H9 (cell line): ENCODE data around the gene CAVIN2. TPM values are rescaled to one million over a fixed set of nuclear protein-coding genes. Genes with fewer than 3 reads are reported as not detected.

Experiments used
- DNase-seq: peaks from one replicate; pipeline ENCODE4 v3.0.0-alpha.2; 2017
- H2AFZ ChIP-seq: one replicate; pipeline ENCODE4 v1.6.1; 2013; ENCODE audit warnings: mild to moderate bottlenecking, low read length, control low read depth, moderate library complexity
- H2AK5ac ChIP-seq: 2 replicates; pipeline ENCODE4 v1.6.1; 2013; ENCODE audit warnings: low read length, control low read depth, mixed read lengths; ENCODE audit not compliant: insufficient read length
- H2BK120ac ChIP-seq: one replicate; pipeline ENCODE4 v1.6.1; 2013; ENCODE audit warnings: low read depth, mild to moderate bottlenecking, low read length, control low read depth, inconsistent platforms; ENCODE audit not compliant: poor library complexity, severe bottlenecking
- H2BK12ac ChIP-seq: 2 replicates; pipeline ENCODE4 v1.6.1; 2013; ENCODE audit warnings: low read length, control low read depth, mixed read lengths, low read depth; ENCODE audit not compliant: insufficient read length
- H2BK15ac ChIP-seq: 2 replicates; pipeline ENCODE4 v1.6.1; 2013; ENCODE audit warnings: low read depth, low read length, control low read depth
- H2BK20ac ChIP-seq: one replicate; pipeline ENCODE4 v1.6.1; 2013; ENCODE audit warnings: low read depth, mild to moderate bottlenecking, low read length, control low read depth, inconsistent platforms; ENCODE audit not compliant: poor library complexity, severe bottlenecking
- H2BK5ac ChIP-seq: 2 replicates; pipeline ENCODE4 v1.6.1; 2013; ENCODE audit warnings: low read length, control low read depth, mixed read lengths; ENCODE audit not compliant: insufficient read length
- H3K14ac ChIP-seq: 2 replicates; pipeline ENCODE4 v1.6.1; 2013; ENCODE audit warnings: low read length, control low read depth; ENCODE audit not compliant: insufficient read depth
- H3K18ac ChIP-seq: 2 replicates; pipeline ENCODE4 v1.6.1; 2013; ENCODE audit warnings: low read depth, mild to moderate bottlenecking, mixed read lengths, low read length, control low read depth; ENCODE audit not compliant: insufficient read length
- H3K23ac ChIP-seq: 2 replicates; pipeline ENCODE4 v1.6.1; 2013; ENCODE audit warnings: low read length, control low read depth, mixed read lengths, low read depth; ENCODE audit not compliant: insufficient read length
- H3K23me2 ChIP-seq: 2 replicates; pipeline ENCODE4 v1.6.1; 2013; ENCODE audit warnings: low read depth, mild to moderate bottlenecking, mixed read lengths, low read length, control low read depth; ENCODE audit not compliant: insufficient read length, poor library complexity, severe bottlenecking
- H3K27ac ChIP-seq: 2 replicates; pipeline ENCODE4 v1.5.1; 2013; ENCODE audit warnings: low read length, control low read depth, mixed read lengths, low read depth; ENCODE audit not compliant: insufficient read length
- H3K27me3 ChIP-seq: 2 replicates; pipeline ENCODE4 v1.6.1; 2013; ENCODE audit warnings: low read length, control low read depth, inconsistent platforms; ENCODE audit not compliant: insufficient read depth
- H3K4ac ChIP-seq: 2 replicates; pipeline ENCODE4 v1.6.1; 2013; ENCODE audit warnings: low read depth, mild to moderate bottlenecking, control low read depth, inconsistent platforms, low read length, moderate library complexity
- H3K4me1 ChIP-seq: 2 replicates; pipeline ENCODE4 v1.6.1; 2013; ENCODE audit warnings: low read length, control low read depth, inconsistent platforms; ENCODE audit not compliant: insufficient read depth
- H3K4me2 ChIP-seq: 2 replicates; pipeline ENCODE4 v1.6.1; 2013; ENCODE audit warnings: low read length, control low read depth, mixed read lengths; ENCODE audit not compliant: insufficient read length, insufficient read depth
- H3K56ac ChIP-seq: 2 replicates; pipeline ENCODE4 v1.6.1; 2013; ENCODE audit warnings: low read depth, mild to moderate bottlenecking, mixed read lengths, low read length, control low read depth; ENCODE audit not compliant: insufficient read length
- H3K79me1 ChIP-seq: 2 replicates; pipeline ENCODE4 v1.6.1; 2013; ENCODE audit warnings: low read depth, mild to moderate bottlenecking, moderate library complexity, low read length, control low read depth, inconsistent platforms; ENCODE audit not compliant: insufficient read depth, poor library complexity, severe bottlenecking
- H3K79me2 ChIP-seq: 2 replicates; pipeline ENCODE4 v1.6.1; 2013; ENCODE audit warnings: low read length, control low read depth, inconsistent platforms; ENCODE audit not compliant: insufficient read depth
- H3K9ac ChIP-seq: 2 replicates; pipeline ENCODE4 v1.6.1; 2013; ENCODE audit warnings: low read length, control low read depth, mixed read lengths; ENCODE audit not compliant: insufficient read length; ENCODE audit errors: extremely low read depth
- H3K9me3 ChIP-seq: one replicate; pipeline ENCODE4 v1.6.1; 2013; ENCODE audit warnings: low read depth, low read length, inconsistent platforms; ENCODE audit not compliant: control insufficient read depth
- H3T11ph ChIP-seq: one replicate; pipeline ENCODE4 v1.6.1; 2013; ENCODE audit warnings: mild to moderate bottlenecking, low read length, control low read depth, inconsistent platforms
- H4K20me1 ChIP-seq: one replicate; pipeline ENCODE4 v1.6.1; 2013; ENCODE audit not compliant: control insufficient read depth, insufficient read length, insufficient read depth
- H4K5ac ChIP-seq: 2 replicates; pipeline ENCODE4 v1.6.1; 2013; ENCODE audit warnings: low read depth, mild to moderate bottlenecking, mixed read lengths, low read length, control low read depth; ENCODE audit not compliant: insufficient read length
- H4K8ac ChIP-seq: replicated peaks from 2 replicates; pipeline ENCODE4 v1.6.1; 2013; ENCODE audit warnings: low read length, control low read depth, mixed read lengths, low read depth; ENCODE audit not compliant: insufficient read length
- H4K91ac ChIP-seq: 2 replicates; pipeline ENCODE4 v1.6.1; 2013; ENCODE audit warnings: low read depth, mild to moderate bottlenecking, moderate library complexity, mixed read lengths, low read length, control low read depth; ENCODE audit not compliant: insufficient read length
- H3K27ac Mint-ChIP-seq, 3 experiments: 2 replicates in 2 of 3; 3 replicates in 1 of 3; pipeline ENCODE4 v1.8.0; 2020 to 2021; ENCODE audit warnings: mixed read lengths in 3 of 3, mild to moderate bottlenecking in 1 of 3, moderate library complexity in 1 of 3
- H3K27me3 Mint-ChIP-seq: 2 replicates; pipeline ENCODE4 v1.8.0; 2021; ENCODE audit warnings: low read depth, mild to moderate bottlenecking, moderate library complexity, mixed read lengths
- H3K36me3 Mint-ChIP-seq, 3 experiments: 2 replicates in 2 of 3; 3 replicates in 1 of 3; pipeline ENCODE4 v1.8.0; 2020 to 2021; ENCODE audit warnings: low read depth in 3 of 3, mixed read lengths in 3 of 3; ENCODE audit not compliant: insufficient read depth in 1 of 3
- H3K4me1 Mint-ChIP-seq, 2 experiments: 2 replicates each; pipeline ENCODE4 v1.8.0; 2020; ENCODE audit warnings: mixed read lengths in 2 of 2
- H3K4me3 Mint-ChIP-seq, 2 experiments: 2 replicates in 1 of 2; 3 replicates in 1 of 2; pipeline ENCODE4 v1.8.0; 2020 to 2021; ENCODE audit warnings: mild to moderate bottlenecking in 2 of 2, mixed read lengths in 2 of 2, moderate library complexity in 1 of 2
- H3K9me3 Mint-ChIP-seq, 2 experiments: 2 replicates in 1 of 2; 3 replicates in 1 of 2; pipeline ENCODE4 v1.8.0; 2020; ENCODE audit warnings: mild to moderate bottlenecking in 2 of 2, mixed read lengths in 2 of 2, moderate library complexity in 1 of 2
- CTCF ChIP-seq: fragments of 200-600 bp; sonication (generic); conservative IDR thresholded peaks from 3 replicates; pipeline ENCODE4 v1.8.0; 2021; ENCODE audit warnings: antibody characterized with exemption, mild to moderate bottlenecking
- WGBS: extraction: QIAGEN DNeasy Blood & Tissue Kit; methylation state at CpG from one replicate; pipeline ENCODE4 v1.1.7; 2013; ENCODE audit warnings: missing lambda C conversion rate, low lambda C conversion rate, mixed read lengths; ENCODE audit not compliant: insufficient read length; ENCODE audit errors: extremely low coverage; 5-methylcytosine and 5-hydroxymethylcytosine counted together
- total RNA-seq: library from RNA; stranded (reverse); gene quantifications from 2 replicates; pipeline ENCODE4 v1.2.1, GENCODE V29; 2021

Gene CAVIN2
- total RNA-seq, 1 experiment from 2014 or later: not detected

- no peak overlapping the region for H3K18ac ChIP-seq
- no peaks in the 10 kb centered on the region for H3K23me2 ChIP-seq
- peaks cover 0 to 3% (median 0%) of the 10 kb centered on the region in 3 experiments; a peak in 2 of 7 replicates for H3K36me3 Mint-ChIP-seq
- no peak overlapping the region for H3K27ac Mint-ChIP-seq
- no peak overlapping the region for H3K4ac ChIP-seq
- H3K4me1 ChIP-seq: no peaks in the 10 kb centered on the region
- H3K27ac ChIP-seq: no peak overlapping the region
- no peak overlapping the region for H3K23ac ChIP-seq
- H2BK12ac ChIP-seq: no peak overlapping the region
- no peak for TF ChIP-seq CTCF
- H4K8ac ChIP-seq: no peak overlapping the region
- no peak overlapping the region for H3K4me2 ChIP-seq
- no peak overlapping the region for H3K4me3 Mint-ChIP-seq
- no peaks in the 10 kb centered on the region; the same call in 1 of the 2 replicates for H3K27me3 Mint-ChIP-seq
- H3K9ac ChIP-seq: no peak overlapping the region
- no peaks in the 10 kb centered on the region for H3K27me3 ChIP-seq
- no peak for DNase-seq
- H3K14ac ChIP-seq: no peak overlapping the region
- no peak overlapping the region for H4K91ac ChIP-seq
- no peaks in the 10 kb centered on the region for H3K79me1 ChIP-seq
- no peak overlapping the region for H3T11ph ChIP-seq
- H4K5ac ChIP-seq: no peak overlapping the region
- H3K9me3 ChIP-seq: no peaks in the 10 kb centered on the region
- peaks cover 8 to 13% of the 10 kb centered on the region in 2 experiments for H3K4me1 Mint-ChIP-seq
- peaks cover 0 to 4% of the 10 kb centered on the region in 2 experiments; a peak in 3 of 5 replicates for H3K9me3 Mint-ChIP-seq
- no peak overlapping the region for H2BK15ac ChIP-seq
- H2BK120ac ChIP-seq: no peak overlapping the region
- WGBS: no CpG with 5 or more reads among the region's 1 CpG
- no peak overlapping the region for H2AK5ac ChIP-seq
- H3K79me2 ChIP-seq: no peaks in the 10 kb centered on the region
- H2BK20ac ChIP-seq: no peak overlapping the region
- no peak overlapping the region for H2BK5ac ChIP-seq
- no peaks in the 10 kb centered on the region for H4K20me1 ChIP-seq
- H2AFZ ChIP-seq: no peak overlapping the region
- H3K56ac ChIP-seq: no peak overlapping the region
These were observed 14.0 kb upstream of the CAVIN2 start for GRCh38 chr2:191860760-191861466.
